Neural progenitor cell (in vitro differentiated cells): ENCODE data around the gene JOSD1.

Experiments
- CTCF ChIP-seq: fragments of 200-600 bp; sonication (generic); IDR thresholded peaks from 2 replicates; pipeline ENCODE4 v1.5.1; 2017; ENCODE audit warnings: antibody characterized with exemption, mild to moderate bottlenecking
- EZH2 ChIP-seq: fragments of 200-600 bp; sonication (generic); IDR thresholded peaks from 2 replicates; pipeline ENCODE4 v1.6.1; 2017; ENCODE audit warnings: antibody characterized with exemption, mild to moderate bottlenecking, moderate library complexity

GRCh38 chr22:38750104-38750503 lies 49.4 kb upstream of the JOSD1 start:
- TF ChIP-seq CTCF = no peak
- TF ChIP-seq EZH2 = no peak
